Stimulated activated CD8-positive, alpha-beta memory T cell treated with anti-CD3 and anti-CD28 coated beads, Interleukin-7, amount 100 ng/mL, for 1 hour (primary cell): Measurements from ENCODE around the gene FBRSL1.

Experiments used
- DNase-seq, 2 donors: peaks; one replicate each; pipeline ENCODE4 v3.0.0-alpha.2; 2020; ENCODE audit warnings: low read depth in 2 of 2

FBRSL1 gene

GRCh38 chr12:132483612-132484011, 6.3 kb upstream of the FBRSL1 start:
- no peak for DNase-seq

- DNase-seq, result no peak
Measured at GRCh38 chr12:132484183-132484890, 5.6 kb upstream of the FBRSL1 start.

GRCh38 chr12:132484891-132485441, 5.0 kb upstream of the FBRSL1 start:
- DNase-seq, result no peak

- no peak for DNase-seq
Measured at GRCh38 chr12:132485619-132486018, 4.3 kb upstream of the FBRSL1 start.

GRCh38 chr12:132486168-132486567, 3.8 kb upstream of the FBRSL1 start:
- DNase-seq, result no peak

GRCh38 chr12:132486576-132486975, 3.4 kb upstream of the FBRSL1 start:
- no peak for DNase-seq

DNA sequence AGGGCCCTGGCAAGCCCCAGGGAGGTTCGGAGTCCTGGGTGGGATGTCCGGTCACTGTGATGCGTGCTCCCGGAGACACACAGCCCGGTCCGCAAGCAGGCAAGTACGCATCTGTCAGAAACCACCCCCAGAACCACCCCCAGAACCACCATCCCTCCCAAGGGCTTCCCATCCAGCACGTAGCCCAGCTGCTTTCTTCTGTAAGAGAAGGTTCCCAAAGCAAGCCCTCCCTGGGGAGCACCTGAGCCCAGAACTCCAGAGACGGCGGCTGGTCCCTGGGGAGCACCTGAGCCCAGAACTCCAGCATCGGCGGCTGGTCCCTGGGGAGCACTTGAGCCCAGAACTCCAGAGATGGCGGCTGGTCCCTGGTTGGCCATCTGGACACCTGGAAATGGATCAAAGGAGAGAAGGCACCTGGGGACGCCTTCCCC, 2.6 kb upstream of the FBRSL1 start:
- no peak for DNase-seq

DNA sequence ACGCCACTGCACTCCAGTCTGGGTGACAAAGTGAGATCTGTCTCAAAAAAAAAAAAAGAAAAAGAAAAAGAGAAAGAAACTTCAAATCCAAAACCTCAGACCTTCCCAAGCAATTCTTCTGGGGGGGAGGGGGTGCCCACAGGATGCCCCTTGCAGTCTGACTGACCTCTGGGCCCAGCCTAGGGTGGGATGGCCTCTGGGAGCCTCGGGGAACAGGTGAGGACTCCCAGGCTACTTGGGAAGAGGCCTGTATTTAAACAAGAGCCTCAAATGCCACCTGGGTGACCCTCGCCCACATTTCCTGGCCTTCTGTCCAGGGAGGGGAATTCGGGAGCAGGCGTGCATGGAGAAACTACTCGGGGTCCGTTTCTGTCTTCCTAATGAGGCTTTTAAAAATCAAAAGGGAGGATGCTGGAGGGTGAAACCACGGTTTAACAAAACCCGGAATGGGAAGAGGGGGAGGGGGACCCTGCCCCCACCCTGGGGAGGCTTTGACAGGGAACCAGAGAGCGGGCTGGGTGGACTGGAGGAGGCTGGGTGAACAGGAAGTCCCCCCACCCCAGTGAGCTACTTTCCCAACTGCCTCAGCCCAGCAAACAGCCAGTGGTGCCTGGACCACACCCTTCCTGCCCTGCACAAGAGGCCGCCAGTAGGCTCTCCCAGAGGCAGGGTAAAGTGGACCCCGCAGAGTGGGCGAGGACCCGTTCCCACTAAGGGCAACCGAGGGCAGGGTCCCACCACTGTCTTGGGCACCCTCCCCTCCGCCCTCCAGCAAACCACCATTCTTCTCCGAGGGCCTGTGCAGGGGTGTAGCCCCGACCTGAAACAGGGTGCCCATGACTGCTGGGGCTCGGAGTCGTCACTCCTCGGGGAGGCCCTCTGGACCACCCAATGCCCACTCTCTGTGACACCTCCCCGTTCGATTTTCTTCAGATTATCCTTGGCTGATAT, 1.5 kb upstream of the FBRSL1 start:
- no peak for DNase-seq

DNA sequence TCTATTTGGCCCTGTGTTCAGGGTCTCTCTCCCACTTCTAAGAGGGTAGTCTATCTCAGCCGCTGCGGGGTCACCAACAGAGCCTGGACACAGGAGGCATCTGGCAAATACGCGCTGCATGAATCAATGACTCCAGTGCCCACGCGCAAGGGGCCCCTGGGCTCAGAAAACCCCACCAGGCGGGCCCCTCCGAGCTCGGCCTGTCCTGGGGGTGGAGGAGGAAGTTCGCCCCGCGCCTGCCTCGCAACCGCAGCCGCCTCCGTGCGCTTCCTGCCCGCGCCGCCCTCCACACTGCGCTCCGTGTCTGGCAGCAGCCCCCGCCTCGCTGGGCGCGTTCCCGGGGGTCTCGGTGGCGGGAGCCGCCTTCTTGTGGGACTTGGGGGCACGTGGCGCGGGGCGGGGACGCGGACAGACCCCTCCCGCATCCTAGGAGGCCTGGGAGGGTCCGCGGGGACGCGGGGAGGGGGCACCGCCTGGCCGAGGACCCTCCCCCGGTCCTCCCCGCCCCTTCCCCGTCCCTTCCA, 811 bp upstream of the FBRSL1 start:
- peak; percentile 34 to 38 for DNase-seq

- DNase-seq, result no peak
Measured at GRCh38 chr12:132490422-132491137, 629 bp downstream of the FBRSL1 start.

- no peak for DNase-seq
Measured at GRCh38 chr12:132491138-132491663, 1.2 kb downstream of the FBRSL1 start.

DNA sequence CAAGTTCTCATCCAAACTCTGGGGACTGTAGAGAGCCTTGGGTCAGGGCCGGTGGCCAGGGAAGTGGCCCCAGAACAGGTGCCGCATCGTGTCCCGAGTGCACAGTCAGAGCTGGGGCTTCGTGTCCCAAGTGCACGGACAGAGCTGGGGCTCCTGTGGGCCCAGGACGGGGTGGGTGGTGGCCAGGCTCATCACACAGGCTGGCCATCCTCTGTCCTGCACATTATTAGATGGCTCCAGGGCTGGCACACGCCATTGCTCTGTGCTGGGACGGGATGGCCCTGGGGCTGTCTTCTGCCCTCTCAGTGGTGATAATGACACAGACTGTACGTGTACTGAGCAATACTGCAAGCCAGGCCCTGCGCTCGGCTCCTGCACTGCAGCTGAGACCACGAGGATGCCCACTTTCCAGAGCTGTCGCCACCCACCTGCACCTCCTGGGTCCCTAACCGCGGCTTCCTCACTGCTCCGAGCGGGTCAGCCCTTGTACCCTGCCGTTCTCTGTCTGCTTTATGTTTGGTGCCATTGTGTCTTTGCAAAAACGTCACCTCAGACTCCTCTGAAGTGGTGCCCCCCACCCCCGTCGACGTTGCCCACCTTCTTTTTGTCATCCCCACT, 1.9 kb downstream of the FBRSL1 start:
- DNase-seq, result no peak

GRCh38 chr12:132492522-132492921, 2.6 kb downstream of the FBRSL1 start:
- DNase-seq, result no peak

GRCh38 chr12:132492951-132493350, 3.0 kb downstream of the FBRSL1 start:
- DNase-seq, result no peak

GRCh38 chr12:132493482-132494178, 3.7 kb downstream of the FBRSL1 start:
- no peak for DNase-seq

DNA sequence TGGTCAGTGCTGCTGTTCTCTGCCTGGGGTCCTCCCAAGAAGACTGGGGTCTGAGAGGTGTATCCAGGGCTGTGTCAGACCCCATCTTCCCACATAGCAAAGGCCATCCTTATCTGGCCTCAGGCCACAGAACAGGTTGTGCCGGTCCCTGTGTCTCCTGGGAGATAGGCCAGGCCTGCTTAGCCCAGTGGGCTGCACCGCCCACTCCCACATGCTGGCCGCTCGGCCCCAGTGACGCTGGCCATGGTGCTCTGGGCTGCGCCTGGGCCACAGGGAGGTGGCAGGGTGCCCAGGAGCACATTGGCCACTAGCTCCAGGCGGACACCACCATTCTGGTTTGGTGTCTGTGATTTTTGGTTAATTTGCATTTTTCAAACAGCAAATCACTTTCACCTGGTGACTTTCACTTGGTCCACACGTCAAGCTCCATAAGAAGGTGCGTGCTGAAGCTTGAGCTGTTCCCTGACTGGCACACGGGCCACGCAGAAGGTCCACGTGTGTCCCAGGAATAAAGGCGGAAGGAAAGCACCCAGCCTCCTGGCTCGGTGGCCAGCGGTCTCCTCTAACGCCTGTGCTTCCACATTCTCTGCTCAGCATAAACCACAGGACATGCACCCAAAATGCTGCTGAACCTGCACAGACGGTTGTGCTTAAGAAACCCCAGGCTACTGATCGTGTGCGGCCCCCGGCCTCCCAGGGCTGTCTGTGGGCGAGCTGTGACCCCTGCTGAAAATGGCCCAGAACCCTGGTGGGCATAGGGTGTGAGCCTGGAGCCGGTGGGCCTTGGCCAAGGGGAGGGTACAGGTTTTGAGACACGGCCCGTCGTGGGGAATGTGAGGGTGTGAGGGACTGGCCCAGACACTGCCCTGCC, 4.6 kb downstream of the FBRSL1 start:
- DNase-seq, result no peak

GRCh38 chr12:132495165-132495544, 5.2 kb downstream of the FBRSL1 start:
- no peak for DNase-seq

DNA sequence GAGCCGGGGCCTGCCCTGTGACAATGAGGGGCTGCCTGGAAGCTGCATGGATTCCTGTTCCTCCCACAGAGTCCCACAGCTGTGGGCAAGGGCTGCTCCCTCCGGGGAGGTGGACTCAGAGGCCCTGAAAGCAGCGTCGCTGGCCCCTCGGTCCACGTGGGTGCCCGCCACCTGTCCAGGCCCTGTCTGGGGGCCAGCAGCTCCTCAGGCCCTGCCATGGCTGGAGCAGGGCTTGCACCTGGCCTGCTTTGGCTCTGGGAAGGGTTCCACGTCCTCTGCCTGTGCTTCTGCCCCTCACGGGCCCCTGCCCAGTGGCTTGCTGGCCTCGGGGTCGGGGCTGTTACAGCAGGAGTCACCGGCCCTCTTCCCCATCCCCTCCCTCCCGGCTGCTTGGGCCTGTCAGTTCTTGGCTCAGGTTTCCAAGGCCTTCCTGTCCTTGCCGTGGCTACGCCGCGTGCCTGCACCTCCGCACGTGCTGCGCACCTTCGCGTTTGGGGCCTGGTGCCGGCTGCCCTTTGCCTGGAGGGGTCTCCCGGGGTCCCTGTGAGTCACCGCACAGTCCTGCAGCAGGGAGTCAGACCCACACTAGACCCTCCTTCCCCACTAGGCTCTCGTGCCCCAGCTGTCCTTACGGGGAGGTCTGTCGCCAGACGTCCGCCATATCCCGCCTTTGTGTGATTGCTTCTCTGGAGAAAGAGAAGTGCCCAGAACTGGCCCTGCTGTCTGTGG, 5.8 kb downstream of the FBRSL1 start:
- no peak for DNase-seq

DNA sequence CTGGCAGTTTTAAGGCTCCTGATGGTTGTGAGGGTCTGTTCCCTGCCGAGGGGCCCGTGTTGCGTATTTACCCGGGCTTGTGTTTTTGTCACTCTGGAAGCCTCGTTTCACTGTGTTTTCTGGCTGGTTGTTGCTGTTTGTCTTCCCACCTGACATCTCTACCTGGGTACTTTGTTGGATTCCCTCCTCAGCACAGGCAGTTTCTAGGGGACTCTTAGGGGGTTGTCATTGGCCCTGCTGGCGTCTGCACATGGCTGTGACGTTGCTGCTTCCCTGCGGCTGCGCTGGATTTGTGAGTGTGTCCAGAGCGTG, 6.4 kb downstream of the FBRSL1 start:
- no peak for DNase-seq
